DMS79 (cell line): ENCODE measurements around the gene TUT1.

Experiments used
- DNase-seq: peaks from one replicate; lab custom pipeline; 2025; lab: John Stamatoyannopoulos, UW

The TUT1 gene

DNA sequence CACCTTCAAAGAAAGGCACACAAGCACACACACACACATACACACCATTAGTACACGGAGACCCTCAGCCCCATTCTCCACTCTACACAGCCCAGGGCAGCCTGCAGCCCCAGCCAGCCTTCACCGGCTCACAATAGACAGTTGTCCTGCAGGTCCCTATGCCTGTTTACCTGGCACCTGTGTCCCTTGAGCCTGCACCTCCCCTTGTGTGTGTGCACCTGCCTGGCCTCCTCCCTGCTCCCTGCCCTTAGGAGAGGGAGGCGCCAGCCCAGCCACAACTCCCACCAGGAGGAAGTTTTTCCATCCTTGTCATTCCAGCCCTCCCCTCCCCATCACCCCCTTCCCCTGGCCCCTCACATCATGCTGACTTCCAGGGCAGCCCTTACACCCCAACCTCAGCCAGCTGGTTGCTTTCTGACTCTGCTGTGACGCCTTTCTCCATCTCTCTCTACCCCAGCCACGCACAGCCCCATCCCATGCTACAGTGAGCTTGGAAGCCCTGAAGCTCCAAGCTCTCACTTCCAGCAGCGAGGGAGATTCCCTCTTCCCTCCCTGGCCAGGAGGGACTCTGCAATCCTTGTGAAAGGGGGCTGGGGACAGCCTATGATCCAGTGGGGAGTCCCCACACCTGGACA is 49.1 kb downstream of the TUT1 start:
- no peak for DNase-seq

DNA sequence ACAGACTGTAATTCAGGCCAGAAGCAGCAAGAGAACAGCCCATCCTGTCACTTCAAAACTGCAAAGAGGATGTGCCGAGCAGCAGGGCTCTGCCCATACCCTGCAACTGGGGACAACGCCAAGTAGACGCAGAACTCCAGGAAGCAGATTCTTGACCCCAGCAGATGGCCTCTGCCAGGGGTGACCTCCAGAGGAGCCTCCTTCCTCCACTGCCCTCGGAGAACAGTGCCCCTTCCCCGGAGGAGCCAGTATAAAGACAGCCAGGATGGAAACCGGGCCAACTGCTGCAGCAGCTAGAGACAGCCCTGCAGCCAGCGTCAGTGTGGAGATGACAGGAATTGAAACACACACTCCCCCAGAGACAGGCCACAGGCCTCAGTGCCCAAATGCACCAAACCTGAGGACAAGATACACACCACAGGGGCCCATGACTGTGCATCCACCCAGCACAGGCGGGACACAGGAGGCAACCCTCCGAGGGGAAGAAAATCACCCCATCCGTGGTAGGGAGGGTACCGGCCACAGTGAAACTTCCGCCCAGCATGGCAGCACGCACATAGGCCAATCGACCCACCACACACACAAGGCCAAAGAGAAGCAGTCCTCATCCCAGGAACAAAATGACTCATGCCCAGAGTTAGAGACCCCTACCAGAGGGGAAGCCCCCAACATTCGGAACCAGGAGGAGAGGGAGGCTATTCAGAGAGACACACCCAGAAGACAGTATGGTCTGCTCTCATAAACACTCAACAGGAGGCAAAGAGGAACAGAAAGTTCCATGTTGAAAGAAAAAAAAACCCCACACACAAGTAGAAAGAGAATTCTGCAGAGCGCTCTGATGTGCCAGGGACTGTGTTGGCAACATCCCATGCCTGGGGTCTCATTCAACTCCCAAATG is 50.3 kb downstream of the TUT1 start:
- no peak for DNase-seq

DNA sequence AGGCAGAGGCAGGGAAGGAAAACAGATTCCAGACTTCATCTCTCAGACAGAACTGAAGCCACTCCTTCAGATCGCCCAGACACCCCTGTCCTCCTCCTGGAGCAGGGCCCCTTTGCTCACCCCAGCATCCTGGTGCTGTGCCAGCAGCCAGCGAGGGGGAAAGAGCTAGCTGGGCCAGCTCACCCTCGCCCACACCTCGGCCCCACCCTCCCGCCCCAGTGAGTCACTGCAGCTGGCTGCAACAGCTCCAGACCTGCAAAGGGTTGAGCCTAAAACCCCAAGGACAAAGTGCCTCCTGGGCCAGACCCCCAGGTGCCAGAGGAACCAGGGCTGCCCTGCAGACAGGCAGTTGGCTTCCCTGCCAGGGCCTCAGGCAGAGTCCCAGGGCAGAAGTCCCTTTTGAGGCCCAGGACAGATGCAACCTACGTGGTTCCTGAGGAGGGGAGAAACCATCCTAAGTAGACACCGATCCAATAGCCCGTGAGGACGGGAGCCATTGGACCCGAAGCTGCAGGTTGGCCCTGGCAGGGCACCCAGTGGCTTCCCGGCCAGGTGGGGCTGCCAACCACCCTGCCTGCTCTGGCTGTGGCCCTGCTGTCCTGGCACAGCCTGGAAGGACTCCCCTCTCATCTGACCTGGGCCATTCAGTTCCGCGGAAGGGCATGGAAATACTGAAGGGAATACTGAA is 51.9 kb downstream of the TUT1 start:
- peak; percentile 77 for DNase-seq

DNA sequence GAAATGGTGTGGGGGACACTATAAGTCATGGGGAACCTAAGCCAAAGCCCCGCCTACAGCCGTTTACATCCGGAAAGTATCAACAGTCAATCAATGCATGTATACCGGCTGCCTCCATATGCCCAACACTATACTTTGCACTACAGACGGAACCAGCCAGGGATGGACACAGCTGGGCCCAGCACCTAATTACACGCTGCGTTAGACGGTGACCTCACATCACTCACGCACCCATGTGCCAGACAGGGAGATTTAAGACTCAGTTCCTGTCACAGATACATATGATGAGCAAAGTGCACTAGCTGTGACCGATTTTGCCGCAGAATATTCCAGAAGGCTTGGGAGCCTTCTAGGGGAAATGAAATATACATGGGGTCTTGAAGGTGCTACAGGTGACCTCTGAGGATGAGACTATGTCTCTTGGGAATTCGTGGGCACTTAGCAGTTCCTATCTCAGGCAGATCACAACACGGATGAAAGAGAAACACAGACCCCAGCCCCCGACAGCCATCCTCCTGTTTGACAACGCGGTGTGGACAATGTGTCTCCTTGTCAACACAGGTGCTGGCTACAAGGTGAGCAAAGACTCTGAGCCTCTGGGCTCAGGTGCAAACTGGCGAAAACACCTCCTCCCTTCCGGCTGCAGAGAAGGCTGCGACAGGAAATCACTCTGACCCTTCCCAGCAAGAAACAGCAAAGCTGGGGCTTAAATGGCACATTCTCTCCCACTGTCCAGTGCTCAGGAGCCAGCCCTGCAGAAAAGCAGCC is 52.7 kb downstream of the TUT1 start:
- DNase-seq, result no peak

DNA sequence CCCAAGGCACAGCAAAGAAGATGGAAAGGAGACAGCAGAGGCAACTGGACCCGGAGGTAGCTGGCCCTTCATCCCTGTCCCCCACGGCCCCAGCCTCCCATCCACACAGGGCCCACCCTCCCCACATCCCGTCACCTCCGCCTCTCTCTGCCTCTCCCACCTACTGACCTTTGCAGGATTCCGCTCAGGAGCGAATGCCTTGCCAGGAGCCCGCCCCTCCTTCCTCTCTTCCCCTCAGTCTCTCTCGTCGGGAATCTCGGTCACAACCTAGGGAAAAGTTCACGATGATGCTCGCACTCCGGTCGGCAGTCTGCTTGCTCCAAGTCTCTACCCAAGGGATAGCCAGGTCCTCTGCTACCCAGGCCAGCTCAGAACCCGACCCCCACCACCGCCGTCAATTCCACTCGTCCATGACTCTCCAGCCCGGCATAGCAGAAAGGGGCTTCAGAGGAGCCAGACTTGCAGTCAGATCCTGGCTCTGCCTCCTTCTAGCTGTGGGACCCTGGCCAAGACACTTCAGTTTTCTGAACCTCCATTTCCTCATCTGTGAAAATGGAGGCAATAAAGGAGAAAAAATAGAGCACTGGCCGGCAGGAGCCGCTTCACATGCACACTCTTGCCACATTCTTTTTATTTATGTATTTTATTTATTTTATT is 54.9 kb downstream of the TUT1 start:
- peak; percentile 78 for DNase-seq

DNA sequence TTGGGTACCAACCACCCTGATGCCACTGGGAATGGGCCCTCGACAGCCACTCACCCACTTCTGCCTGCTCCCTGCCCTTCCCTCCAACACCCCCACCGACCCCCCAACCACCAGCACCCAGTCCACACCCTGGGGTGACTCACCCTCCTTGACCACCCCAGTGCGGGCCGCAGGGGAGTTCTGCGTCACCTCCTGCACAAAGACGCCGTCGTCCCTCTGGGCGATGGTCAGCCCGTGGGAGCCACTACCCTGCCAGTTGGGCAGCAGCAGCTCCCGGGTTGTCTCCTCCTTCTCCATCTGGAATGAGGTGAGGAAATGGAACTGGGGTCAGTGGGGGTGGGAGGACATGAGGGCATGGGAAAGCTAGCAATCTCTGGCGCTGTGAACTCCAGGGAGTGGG is 55.5 kb downstream of the TUT1 start:
- no peak for DNase-seq

DNA sequence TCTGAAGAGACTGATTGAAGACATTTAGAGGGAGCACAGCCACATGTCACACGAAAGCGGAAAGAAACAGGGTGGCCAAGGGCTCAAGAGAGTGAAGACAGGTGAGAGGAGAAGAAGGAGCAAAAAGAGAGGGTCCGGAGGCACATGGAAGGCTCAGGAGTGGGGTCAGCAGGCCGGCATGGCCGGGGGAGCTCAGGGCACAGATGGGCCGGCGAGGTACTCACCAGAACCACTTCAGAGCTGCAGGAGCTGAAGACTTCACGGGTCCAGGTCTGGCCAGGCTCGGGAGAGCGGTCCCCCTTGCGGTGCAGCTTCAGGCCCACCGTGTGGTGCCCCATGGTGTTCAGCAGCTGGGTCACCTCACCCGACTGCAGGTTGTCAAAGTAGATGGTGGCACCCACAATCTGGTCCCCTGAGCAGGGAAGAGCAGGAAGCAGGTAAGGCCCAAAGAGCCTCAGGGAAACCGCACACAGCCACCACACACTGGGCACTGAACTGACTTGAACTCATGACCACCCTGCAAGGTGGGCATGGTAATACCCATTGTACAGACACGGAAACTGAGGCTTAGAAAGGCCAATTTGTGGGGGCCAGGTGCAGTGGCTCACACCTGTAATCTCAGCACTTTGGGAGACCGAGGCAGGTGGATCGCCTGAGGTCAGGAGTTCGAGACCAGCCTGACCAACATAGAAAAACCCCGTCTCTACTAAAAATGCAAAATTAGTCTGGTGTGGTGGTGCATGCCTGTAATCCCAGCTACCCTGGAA is 56.4 kb downstream of the TUT1 start:
- DNase-seq, result no peak

DNA sequence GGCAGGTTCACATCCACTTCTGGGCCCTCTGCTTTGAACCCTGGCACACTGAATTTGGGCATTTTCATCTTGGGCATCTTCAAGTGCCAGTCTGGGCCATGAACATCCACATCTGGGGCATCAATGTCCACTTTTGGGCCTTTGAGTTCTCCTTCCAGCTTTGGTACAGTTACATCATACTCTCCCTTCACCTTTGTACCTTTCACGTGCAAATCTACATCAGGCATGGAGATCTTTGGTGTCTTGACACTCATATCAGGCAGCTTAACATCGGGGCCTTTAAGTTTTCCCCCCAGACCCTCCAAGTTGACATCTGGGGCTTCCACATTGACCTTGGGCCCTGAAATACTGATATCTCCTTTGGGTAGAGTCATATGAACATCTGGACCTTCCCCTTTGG is 59.2 kb downstream of the TUT1 start:
- DNase-seq, result no peak
